ENCODE results near the gene CXCL9.
A peak's percentile ranks its signal among the peaks of the same experiment; 100 is the strongest.
"Not testable (repeated sequence)": the region's sequence is repeated elsewhere in the genome, so short reads cannot be mapped to it uniquely, and the experiment has no call there.

The CXCL9 gene

DNA sequence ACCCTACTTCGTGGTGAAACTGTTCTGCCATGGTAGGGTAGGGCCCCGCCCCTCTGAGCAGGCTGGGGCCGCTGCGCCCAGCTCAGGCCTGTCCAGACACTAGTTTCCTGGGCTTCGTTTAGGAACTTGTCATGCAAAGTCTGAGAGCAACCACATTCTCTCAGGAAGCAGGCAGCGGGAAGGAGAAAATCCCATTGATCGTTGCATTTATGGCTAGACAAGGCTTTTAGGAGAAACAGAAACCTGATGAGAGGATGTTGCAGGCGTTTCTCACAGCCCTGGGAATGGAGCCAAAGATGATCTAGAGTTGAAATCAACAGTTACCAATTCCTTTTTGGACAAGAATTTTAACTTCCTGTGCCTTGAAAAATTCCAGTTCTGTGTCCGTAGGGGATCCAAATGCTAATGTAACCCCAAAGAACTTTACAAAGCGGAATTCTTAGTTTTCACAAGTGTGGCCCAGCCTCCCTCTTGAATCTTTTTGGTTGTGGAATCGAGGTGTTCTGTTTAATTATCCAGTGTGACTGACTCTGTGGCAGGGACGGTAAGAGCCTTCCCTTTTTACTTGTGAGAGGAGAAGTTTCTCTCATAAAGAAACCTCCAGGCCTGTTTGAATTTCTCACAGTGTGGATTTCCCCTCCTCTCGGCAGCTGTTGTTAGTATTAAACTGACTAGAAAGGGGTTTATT, 4.5 kb upstream of the CXCL9 start:
- peak; percentile 88 for DNase-seq

GRCh38 chr4:76011018-76011670, 3.8 kb upstream of the CXCL9 start:
- no peak for DNase-seq

GRCh38 chr4:76010576-76010975, 3.3 kb upstream of the CXCL9 start:
- no peak for DNase-seq

- peak; percentile 67 for DNase-seq
Measured at GRCh38 chr4:76009311-76009710, 2.0 kb upstream of the CXCL9 start.

- peak; percentile 27 for DNase-seq
Measured at GRCh38 chr4:76003620-76004019, 3.7 kb downstream of the CXCL9 start.

- DNase-seq: peak; percentile 87
Measured at GRCh38 chr4:76003035-76003434, 4.3 kb downstream of the CXCL9 start.

GRCh38 chr4:76002176-76002575, 5.1 kb downstream of the CXCL9 start:
- peak; percentile 80 for DNase-seq

GRCh38 chr4:76001700-76002099, 5.6 kb downstream of the CXCL9 start:
- peak; percentile 80 for DNase-seq

DNA sequence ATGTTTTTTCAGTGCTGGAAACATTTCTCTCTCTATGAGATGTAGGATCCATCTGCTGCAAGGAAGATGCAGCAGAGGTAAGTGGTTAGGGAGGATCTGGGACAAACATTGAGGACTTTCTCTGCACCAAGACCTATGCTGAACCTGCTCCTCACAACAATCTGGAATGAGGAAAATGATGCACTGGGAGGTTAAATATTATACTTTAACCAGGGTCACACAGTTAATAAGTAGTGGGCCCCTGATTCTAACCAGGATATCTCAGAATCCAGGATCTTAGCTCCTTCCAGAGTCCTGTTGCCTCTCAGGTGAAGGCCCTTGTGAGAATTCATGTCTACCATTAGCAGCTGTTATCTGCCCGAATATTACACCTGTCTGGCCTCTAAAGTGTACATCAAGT, 7.0 kb downstream of the CXCL9 start:
- no peak for DNase-seq

DNA sequence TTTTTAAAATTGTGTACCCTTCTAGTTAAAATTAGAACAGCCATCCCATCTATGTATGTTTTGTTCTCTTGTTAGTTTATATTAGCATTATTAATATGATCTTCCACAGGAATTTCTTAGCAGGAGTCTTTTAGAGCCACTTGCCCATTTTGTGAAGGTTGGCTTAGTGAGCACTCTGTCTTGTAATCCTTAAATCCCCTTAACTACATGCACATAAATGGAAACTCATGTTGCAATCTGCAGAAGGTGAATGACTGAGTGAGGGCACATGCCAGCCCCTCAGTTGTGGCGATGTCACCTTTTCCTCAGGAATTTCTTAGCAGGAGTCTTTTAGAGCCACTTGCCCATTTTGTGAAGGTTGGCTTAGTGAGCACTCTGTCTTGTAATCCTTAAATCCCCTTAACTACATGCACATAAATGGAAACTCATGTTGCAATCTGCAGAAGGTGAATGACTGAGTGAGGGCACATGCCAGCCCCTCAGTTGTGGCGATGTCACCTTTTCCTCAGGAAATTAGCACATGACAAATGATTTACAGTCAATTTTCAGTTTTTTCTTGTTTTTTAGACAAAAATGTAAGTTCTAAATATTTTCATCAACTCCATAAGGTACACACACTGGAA, 8.7 kb downstream of the CXCL9 start:
- DNase-seq: not testable (repeated sequence)

DNA sequence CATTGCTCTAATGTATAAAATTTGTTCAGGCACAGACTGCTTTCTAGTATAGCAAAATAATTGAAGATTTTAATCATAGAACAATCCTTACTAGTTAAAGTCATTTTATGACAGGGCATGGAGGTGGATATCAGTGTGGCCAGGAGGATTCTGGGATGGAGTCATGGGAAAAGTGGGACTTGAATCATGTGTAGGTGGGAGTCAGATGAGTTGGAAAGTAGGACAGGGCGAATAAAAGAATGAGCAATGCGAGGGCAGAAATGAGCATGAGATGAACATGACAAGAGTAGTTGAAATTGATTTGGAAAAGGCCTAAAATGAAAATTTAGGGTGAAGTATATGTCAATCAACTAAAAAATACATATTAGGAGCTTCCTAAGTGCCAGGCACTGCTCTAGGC, 9.4 kb downstream of the CXCL9 start:
- DNase-seq: no peak

- no peak for DNase-seq
Measured at GRCh38 chr4:75997081-75997480, 10.2 kb downstream of the CXCL9 start.

GRCh38 chr4:75995727-75996126, 11.6 kb downstream of the CXCL9 start:
- DNase-seq: peak; percentile 76

GRCh38 chr4:75992462-75992861, 14.8 kb downstream of the CXCL9 start:
- no peak for DNase-seq

DNA sequence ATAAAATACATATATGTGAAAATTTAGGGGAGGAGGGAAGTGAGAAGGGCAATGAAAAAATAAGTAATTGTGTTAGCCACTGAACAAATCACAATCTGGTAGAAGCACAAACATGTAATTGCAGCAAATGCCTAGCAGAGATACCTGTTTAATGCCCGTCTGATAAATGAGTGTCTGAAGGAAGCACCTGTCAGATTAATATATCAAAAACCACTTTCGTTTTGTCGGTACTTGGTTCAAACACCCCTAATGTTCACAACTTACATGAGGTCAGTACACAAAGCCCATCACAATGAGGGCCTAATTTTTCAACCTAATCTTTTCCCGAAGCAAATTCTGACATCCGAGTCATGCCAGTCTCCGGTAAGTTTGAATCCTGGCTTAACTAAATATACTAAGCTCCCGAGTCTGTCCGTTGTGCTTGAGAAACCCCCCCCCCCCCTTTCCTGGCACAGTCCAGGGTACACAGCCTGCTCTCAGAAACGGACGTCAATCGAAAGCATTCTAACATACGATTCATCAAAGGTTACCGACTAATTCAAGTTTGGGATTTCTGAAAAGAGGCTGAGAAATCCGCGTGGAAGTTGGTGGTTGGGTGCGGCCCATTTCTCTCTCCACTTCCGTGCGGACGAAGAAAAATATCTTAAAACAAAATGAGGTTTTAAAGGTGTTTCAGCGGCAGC, 17.3 kb downstream of the CXCL9 start:
- DNase-seq: no peak

- DNase-seq: no peak
Measured at GRCh38 chr4:75985116-75985515, 22.2 kb downstream of the CXCL9 start.

DNA sequence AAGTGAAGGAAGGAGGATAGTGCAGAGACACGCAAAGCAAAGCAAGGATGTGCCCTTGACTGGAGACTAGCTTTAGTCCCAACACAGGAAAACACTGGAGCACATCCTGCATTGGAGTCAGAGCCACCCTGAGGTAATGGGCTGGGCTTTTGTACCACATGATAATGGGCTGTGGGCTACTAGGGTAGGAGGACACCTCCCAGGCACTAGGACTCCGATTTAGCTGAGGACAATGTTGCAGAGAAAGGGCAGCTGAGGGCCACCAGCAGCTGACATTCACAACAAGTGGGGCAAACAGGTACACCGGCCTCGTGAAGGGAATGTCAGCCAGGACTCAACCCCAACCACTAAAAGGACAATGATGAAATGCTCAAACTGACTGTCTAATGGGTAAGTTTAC, 26.7 kb downstream of the CXCL9 start:
- DNase-seq: no peak

DNA sequence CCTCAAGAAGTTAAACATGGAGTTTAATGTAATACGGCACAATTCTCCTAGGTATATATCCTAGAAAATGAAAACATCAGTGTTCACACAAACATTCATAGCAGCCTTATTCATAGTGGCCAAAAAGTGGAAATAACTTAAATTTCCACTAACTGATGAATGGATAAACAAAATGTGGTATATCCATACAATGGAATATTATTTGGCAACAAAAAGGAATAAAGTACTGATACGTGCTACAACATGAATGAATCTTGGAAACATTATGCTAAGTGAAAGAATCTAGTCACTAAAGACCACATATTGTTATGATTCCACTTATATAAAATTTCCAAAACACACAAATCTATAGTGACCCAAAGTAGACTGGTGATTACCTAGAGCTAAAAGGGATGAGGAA, 31.1 kb downstream of the CXCL9 start:
- no peak for DNase-seq

DNA sequence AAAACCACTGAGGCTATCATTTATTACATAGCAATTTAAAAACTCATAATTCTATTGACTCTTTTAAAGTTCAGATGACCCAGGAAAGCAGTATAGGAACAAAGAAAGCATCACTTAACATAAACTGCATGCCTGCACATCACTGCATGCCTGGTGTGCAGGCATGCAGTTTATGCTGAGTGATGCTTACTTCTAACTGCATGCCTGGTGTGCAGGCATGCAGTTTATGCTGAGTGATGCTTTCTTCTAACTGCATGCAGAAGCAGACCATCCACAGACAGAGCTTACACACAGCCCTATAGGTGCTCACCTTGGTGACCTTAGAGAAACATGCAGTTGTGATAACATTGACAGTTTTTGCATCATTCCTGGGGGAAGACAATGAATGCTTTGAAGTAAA, 33.5 kb downstream of the CXCL9 start:
- no peak for DNase-seq

- DNase-seq: no peak
Measured at GRCh38 chr4:75968084-75968483, 39.2 kb downstream of the CXCL9 start.

DNA sequence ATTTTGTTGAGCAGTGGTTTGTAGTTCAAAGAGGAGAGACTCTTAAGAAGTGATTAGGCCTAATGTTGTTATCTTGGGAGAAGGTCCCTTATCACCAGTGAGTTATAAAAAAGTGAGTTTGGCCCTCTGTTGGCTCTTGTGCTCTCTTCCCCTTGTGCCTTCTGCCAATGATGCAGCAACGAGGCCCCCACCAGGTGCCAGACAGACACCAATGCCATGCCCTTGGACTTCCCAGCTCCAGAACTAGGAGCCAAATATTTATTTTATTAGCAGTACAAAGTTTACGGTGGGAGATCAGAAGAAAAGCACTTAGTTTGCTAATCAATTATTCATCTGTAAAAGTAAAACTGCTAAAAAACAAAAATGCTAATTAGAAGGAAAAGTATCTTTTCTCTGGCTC, 43.8 kb downstream of the CXCL9 start:
- no peak for DNase-seq

DNA sequence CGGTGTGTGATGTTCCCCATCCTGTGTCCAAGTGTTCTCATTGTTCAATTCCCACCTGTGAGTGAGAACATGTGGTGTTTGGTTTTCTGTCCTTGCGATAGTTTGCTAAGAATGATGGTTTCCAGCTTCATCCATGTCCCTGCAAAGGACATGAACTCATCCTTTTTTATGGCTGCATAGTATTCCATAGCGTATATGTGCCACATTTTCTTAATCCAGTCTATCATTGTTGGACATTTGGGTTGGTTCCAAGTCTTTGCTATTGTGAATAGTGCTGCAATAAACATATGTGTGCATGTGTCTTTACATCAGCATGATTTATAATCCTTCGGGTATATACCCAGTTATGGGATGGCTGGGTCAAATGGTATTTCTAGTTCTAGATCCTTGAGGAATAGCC, 45.2 kb downstream of the CXCL9 start:
- DNase-seq: not testable (repeated sequence)

DNA sequence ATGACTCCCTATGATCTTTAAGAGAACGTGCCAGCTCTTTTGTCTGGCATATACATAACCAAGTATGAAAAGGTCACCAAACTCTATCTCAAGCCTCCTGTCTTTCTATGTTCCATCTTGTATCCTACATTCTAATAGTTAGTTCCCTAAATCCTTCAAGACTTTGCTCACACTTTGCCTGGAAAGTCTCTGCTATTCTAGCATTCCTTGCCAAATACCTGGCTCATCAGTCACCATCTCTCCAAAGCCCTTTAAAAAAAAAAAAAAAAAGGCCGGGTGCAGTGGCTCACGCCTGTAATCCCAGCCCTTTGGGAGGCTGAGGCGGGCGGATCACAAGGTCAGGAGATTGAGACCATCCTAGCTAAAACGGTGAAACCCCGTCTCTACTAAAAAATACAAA, 48.8 kb downstream of the CXCL9 start:
- DNase-seq: not testable (repeated sequence)

GRCh38 chr4:75954811-75955210, 52.5 kb downstream of the CXCL9 start:
- DNase-seq: not testable (repeated sequence)

All from inflammatory macrophage treated with lipopolysaccharide for 4 hours (primary cell).